Suppressor macrophage treated with lipopolysaccharide for 4 hours (primary cell): ENCODE results near the gene RBM17.
A peak's percentile ranks its signal among the peaks of the same experiment; 100 is the strongest.
"Not testable (repeated sequence)": the region's sequence is repeated elsewhere in the genome, so short reads cannot be mapped to it uniquely, and the experiment has no call there.

ENCODE experiments used
- DNase-seq: peaks from one replicate; pipeline ENCODE4 v3.0.0-alpha.2; 2020

Gene RBM17

GRCh38 chr10:6056411-6057135, 32.3 kb upstream of the RBM17 start:
- DNase-seq, result peak; percentile 28

DNA sequence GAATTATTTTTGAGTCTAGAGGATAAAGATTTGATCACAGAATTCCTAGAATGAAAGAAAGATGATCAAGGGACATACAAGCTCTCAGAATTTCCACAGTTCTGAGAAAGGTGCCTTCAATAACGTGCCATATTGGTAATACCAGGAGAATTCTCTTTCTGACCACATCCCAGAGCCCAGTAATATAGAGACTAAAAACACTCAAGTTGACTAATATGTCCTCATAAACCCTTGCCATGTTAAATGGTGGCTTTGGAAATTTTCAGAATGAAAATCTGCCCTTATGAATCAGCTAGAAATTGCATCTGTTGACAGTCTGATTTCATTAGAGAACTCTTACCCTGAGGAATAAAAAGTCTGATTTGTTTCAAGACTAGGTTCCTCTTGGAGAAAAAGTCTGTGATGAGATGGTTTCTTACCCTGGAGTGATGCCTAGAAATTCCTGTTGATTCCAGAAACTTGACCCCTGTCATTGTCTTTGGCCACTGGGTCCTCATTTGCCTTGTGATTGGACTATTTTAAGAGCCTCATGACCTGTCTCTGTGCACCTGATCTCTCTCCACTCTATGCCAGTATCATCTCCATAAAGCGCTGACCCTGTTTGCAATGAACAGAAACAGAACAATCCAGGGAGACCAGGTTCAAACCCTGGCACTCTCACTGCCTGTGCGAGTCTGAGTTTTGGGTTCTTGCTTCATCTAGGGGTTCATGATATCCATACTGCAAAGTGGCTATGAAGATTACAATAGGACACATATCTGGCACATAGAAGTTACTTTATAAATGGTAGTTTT, 30.0 kb upstream of the RBM17 start:
- peak; percentile 84 for DNase-seq

- DNase-seq, result peak; percentile 7
Observed at GRCh38 chr10:6059506-6059905, 29.3 kb upstream of the RBM17 start.

DNA sequence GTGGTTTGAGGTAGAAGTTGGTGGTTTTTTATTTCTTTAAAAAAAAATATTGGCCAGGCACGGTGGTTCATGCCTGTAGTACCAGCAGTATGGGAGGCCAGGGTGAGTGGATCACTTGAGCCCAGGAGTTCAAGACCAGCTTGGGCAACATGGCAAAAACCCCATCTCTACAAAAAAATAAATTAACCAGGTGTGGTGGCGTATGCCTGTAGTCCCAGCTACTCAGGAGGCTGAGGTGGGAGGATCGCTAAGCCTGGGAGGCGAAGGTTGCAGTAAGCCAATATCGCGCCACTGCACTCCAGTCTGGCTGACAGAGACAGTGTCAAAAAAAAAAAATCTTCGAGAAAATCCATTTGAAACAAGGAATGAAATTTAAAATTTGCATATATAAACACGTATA, 27.8 kb upstream of the RBM17 start:
- DNase-seq, result no peak

GRCh38 chr10:6062101-6062771, 26.6 kb upstream of the RBM17 start, which contains the start of gene IL2RA:
TSS of gene IL2RA (minus strand) at chr10:6062367. CDS start at chr10:6062151, 216 bp downstream.
- DNase-seq, result peak; percentile 78

GRCh38 chr10:6064119-6064518, 24.7 kb upstream of the RBM17 start:
- no peak for DNase-seq

- DNase-seq, result not testable (repeated sequence)
Observed at GRCh38 chr10:6064726-6065125, 24.1 kb upstream of the RBM17 start.

DNA sequence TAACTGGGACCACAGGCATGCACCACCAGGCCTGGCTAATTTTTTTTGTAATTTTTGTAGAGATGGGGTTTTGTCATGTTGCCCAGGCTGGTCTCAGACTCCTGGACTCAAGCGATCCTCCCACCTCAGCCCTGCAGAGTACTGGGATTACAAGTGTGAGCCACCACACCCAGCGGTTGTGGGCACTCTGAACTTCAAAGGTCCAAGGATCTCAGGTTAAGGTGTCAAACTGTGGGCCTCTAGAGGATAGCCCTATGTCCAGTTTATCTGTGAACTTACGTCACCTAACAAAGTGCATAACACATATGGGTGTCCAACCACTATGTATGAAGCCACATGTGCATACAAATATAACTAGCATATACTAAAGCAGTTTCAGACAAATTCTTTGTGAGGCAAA, 23.4 kb upstream of the RBM17 start:
- peak; percentile 8 for DNase-seq

DNA sequence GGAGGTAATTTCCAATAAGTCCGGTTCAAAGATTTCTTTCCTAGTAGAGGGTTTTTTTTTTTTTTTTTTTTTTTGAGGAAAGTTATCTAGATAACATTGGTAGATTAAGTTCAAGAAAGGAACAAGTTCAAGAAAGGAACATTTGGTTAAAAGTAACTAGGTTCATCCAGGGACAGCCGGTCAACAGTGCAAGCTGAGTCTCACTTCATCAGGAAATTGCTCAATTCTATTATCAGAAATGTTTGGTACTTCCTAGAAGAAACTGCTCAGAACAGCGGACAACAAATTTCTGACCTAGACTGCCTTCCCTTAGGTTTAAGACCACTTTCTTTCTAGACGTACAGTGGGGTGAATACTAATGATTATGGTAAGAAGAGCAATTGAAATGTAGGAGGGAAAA, 23.0 kb upstream of the RBM17 start:
- DNase-seq, result peak; percentile 79

DNA sequence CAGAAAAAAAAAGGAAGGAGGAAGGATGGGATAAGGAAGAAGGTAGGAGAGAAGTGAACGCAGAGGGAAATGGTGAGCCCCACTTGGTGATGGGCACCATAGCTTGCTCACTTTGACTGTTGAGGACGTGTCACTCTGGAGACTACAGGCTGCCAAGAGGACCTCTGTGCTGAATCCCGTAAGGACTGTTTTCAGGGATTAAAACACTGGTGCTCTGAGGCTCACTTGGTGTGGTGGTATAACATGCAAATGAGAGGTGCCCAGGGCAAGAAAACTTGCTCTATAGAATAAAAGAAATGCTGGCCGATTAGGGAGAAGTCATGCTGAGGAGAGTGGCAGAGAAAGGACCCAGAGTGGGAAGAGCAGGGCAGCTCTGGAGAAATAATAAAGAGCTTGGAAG, 21.4 kb upstream of the RBM17 start:
- DNase-seq, result peak; percentile 11

- peak; percentile 8 for DNase-seq
Observed at GRCh38 chr10:6068006-6068405, 20.8 kb upstream of the RBM17 start.

GRCh38 chr10:6068422-6068821, 20.4 kb upstream of the RBM17 start:
- DNase-seq, result peak; percentile 85

GRCh38 chr10:6069081-6069931, 19.5 kb upstream of the RBM17 start:
- DNase-seq, result peak; percentile 47

DNA sequence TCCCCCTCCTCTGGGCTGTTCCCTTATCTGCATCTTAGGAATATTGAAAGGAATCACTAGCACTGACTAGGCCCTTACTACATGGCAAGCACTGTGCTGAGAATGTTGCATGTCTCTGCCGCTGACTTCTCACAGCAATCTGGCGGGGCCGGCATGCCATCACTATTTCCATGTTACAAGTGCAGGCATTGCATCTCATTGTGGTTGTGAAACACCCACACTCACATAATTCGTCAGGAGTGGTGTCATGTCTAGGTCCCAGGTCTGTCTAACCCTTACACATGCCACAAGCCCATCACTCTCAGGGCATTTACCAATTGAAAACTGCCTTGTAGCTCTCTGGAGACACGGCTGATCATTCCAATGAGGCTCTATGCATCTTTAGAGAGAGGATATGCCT, 18.2 kb upstream of the RBM17 start:
- DNase-seq, result peak; percentile 87

DNA sequence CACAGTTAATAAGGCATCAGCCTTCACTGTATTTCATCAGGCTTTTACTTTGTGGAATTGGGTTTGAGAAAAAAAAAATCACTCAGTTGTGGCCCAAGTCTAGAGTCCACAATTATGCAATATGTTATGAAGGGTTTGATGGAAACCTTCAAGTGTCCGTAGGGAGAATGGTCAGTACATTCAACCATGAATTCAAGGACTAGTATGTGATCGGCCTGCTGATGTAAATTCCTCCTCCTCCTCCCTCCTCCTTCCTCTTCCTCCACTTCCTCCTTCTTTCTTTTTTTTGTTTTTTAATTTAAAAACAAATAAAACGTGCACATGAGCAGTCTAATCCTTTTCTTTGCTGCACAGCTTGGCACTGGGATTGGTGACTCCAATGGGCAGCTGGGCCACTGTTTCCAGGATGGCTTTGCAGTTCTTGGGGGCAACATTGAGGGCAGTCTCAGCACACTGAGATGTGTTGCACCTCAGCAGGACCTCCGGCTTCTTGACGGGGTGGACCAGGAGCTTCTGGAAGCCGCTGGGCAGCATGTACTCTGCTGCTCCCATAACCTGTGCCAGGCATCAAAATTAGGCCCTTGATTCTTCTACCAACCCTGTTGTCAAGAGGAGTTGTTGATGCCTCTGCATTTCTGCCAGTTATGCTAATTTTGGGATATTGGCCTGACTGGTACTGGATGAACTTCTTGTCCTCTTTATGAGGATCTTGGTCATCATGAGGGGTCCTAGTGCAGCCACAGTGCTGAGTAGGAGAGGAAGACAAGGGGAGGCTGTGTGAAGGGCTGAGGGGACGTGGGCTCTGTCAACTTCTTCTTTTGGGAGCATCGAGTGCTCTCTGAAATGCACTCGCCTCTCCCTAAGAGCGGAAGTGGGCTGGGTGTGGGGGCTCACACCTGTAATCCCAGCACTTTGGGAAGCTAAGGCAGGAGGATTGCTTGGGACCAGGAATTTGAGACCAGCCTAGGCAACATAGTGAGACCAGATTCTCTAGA, 17.4 kb upstream of the RBM17 start:
- DNase-seq, result no peak

DNA sequence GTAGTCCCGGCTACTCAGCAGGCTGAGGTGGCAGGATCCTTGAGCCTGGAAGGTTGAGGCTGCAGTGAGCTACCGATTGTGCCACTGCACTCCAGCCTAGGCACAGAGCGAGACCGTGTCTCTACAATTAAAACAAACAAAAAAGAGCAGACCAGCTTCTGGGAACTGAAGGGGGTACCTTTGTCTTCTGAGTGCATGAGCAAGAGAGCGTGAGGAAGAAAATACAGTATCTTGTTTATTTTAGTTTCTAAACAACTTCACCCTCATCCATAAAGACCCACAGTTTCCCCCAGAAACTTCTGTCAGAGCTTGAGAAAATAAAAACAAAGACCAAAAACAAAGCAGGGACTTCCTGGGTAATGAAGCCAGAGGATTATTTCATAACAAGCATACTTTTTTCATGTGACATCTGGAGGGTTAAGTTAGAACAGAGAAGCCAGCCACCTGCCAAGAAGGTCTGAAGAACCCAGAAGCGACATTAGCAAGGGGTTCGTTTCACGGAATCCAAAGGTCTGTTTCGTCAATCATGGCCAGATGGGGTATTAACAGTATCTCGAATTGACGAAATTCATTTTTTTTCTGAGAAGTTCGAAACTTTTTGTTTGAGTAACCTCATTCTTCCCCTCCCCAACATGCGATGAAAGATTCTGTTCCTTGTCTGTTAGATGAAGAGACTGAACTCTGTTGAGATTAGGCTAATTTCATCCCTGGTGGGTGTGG, 16.5 kb upstream of the RBM17 start:
- peak; percentile 87 for DNase-seq

GRCh38 chr10:6074489-6075301, 14.1 kb upstream of the RBM17 start:
- DNase-seq, result peak; percentile 70

DNA sequence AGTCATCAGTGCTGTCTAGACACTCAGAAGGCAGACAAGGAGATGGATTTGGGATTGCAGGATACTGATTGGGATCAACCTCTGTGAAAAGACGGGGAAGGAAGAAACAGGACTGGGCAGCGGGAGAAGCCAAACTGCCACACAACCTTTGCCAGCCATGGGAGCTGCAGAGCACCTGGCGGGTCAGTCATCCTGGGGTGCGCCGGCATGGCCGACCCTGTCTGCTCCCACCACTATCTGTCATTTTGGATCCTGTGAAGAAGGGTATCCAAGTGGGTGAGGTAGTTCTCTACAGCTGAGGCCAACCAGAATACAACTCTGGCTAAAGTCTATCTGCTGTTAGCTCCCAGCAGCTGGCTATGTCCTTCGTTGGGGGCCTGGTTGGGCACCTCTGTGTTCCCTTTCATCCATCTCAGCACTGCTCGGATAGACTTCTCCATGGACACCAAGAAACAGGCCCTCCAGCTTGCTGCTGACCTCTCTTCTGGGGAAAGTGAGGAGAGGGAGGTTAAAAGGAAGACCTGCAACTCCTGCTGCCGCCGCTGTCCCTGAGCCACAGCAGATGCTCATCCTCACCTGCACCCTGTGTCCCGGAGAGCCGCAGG, 11.7 kb upstream of the RBM17 start:
- DNase-seq, result no peak

GRCh38 chr10:6079044-6079443, 9.8 kb upstream of the RBM17 start:
- DNase-seq, result no peak
